Caki2 (cell line): ENCODE results near the gene DOK7. TPM values are rescaled to one million over a fixed set of nuclear protein-coding genes. Genes with fewer than 3 reads are reported as not detected.
"Not testable (repeated sequence)": the region's sequence is repeated elsewhere in the genome, so short reads cannot be mapped to it uniquely, and the experiment has no call there.

Experiments
- DNase-seq: peaks from one replicate; pipeline ENCODE4 v3.0.0-alpha.2; 2015; ENCODE audit warnings: low read depth
- in situ Hi-C: cut with HindIII; loops from 2 replicates; pipeline ENCODE4 v1.10.0; 2016; ENCODE audit warnings: low sequenced_read_pairs, low pct_unique_long_range_greater_than_20kb, mixed read lengths
- total RNA-seq: library from RNA; depleted of rRNA; stranded (reverse); fragments of >200 nt; shearing (Covaris generic); gene quantifications from 2 replicates; pipeline ENCODE4 v1.2.3, GENCODE V29; 2014; ENCODE audit warnings: low replicate concordance

DOK7 gene
- total RNA-seq, 1 experiment from 2014 or later: 19.8 TPM

- DNase-seq: no peak
- in situ Hi-C loops: no loop called here
Observed at GRCh38 chr4:3505231-3505630, 42.1 kb downstream of the DOK7 start.

DNA sequence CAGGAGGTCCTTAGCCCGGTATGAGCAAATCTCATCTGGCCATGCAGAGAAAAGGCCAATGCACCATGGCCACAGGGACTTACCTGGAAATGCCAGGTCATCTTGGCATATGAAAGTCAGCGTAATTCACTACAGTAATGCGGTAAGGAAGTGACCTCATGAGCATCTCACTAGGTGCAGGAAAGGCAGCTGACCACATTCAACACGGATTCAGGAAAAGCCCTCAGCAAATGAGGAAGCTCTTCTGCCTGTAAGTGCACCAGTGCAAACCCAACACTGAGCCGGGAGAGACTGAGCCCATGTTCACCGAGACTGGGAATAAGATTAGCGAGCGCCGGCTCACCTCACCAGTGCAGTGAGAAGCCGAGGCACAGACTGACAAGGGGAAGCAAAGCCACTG lies 45.4 kb downstream of the DOK7 start:
- in situ Hi-C loops: no loop called here
- DNase-seq: no peak

DNA sequence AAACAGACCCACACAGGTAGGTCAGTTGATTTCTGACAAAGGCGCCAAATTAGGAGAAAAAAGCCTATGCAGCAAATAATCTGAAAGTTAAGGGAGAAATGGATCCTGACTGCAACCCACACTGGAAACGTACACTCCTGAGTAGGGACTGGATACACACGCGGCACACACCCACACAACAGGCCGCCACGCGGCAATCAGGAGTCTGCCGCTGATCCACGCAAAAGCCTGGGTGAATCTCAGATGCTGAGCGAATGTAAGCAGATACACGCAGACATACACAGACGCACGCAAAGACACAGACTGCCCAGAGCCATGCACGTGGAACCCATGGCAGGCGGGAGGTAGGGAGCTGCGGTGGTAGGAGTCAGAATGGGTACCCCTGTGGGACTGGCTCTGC lies 47.4 kb downstream of the DOK7 start:
- in situ Hi-C loops: no loop called here
- DNase-seq: no peak

DNA sequence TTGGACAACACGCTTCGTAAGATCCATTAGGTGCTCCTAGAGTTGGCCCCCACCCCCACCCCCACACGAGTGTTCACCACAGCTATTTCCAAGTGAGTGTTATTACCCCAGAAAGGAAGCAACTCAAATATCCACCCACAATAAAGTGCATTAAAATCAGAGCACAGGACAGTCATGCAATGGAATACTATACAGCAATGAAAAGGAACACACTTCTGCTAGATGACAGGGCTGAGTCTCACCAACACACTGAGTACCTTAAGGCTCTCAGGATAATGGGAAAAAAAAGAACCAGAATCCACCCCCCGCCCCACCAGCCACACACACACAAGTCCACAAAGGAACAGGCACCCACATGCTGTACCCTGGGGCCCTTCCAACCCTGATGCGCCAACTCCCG lies 48.1 kb downstream of the DOK7 start:
- in situ Hi-C loops: no loop called here
- no peak for DNase-seq

- in situ Hi-C loops, DNase-seq: not testable (repeated sequence)
Observed at GRCh38 chr4:3511601-3512000, 48.5 kb downstream of the DOK7 start.

- in situ Hi-C loops: no loop called here
- DNase-seq: no peak
Observed at GRCh38 chr4:3512279-3512678, 49.2 kb downstream of the DOK7 start.

- in situ Hi-C loops: no loop called here
- DNase-seq: no peak
Observed at GRCh38 chr4:3512719-3513118, 49.6 kb downstream of the DOK7 start.

DNA sequence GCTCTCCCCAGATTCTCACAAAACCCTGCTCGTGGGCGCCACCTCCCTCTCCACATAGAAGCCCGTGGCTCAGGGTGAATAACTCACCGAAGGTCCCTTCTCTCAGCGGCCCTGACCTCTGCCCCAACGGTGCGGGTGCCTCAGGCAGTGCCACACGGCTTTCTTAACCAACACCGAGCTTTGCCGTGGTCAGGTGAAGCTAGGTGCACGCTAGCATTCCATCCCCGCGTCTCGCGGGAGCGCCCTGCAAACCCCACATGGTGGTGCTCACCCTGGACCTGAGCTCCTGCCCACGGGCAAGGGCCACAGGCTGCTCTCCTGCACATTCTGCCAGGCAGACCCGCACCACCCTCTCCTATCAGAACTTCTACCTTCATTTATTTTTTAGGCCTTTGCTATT lies 50.7 kb downstream of the DOK7 start:
- in situ Hi-C loops: no loop called here
- DNase-seq: no peak

- DNase-seq: no peak
- in situ Hi-C loops: no loop called here
Observed at GRCh38 chr4:3514221-3514780, 51.2 kb downstream of the DOK7 start.

DNA sequence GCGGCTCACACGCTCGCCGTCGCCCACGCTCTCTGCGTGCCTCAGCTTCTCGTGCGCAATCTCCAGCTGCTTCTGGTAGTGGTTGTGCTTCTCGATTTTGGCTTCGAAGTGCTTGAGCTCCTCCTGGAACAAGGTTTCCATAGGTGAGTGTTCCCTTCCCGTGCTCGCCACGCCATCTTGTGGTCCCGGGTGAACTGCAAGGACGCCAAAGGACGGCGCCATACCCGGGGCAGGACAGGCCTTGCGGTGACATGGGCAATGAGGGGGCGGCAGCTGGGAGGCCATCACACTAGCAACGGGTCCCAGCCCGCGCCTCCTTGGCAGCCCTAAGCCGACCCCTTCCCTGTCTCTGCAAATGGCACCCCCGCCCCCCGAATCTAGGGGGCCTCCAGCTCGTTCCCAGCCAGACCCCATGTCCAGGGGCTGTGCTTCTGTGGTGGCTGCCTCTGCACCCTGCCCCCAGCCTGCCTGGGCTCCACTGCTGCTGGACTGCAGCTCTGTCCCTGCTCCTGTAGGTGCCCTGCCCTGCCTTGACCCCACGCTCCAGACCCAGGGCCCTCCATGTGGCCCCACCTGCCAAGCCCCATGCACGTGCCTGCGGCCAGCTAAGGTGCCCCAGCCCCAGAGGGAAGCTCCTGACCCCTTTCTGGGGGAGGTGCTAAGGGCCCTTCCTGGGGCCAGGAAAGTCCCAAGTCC lies 51.8 kb downstream of the DOK7 start:
- in situ Hi-C loops: no loop called here
- DNase-seq: no peak

DNA sequence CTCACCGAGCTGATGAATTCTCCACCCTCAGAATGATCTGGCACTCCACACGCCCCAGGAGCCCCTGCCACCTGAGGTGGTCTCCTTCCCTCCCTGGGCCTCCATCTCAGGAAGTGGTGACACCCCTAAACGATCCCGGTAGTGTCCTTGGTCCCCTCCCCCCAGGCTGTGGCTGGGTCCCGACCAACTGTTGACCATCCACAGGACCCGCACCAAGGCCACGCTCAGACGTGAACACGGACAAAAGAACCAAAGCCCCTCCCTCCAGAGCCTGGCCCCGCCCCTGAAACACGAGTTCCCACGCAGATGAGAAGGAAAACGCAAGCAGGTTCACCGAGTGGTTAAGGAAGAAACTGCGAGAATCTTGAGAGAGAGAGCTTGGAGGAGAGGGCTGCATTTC lies 52.5 kb downstream of the DOK7 start:
- in situ Hi-C loops: no loop called here
- no peak for DNase-seq

- no peak for DNase-seq
- in situ Hi-C loops: no loop called here
Observed at GRCh38 chr4:3516061-3516835, 53.1 kb downstream of the DOK7 start.

DNA sequence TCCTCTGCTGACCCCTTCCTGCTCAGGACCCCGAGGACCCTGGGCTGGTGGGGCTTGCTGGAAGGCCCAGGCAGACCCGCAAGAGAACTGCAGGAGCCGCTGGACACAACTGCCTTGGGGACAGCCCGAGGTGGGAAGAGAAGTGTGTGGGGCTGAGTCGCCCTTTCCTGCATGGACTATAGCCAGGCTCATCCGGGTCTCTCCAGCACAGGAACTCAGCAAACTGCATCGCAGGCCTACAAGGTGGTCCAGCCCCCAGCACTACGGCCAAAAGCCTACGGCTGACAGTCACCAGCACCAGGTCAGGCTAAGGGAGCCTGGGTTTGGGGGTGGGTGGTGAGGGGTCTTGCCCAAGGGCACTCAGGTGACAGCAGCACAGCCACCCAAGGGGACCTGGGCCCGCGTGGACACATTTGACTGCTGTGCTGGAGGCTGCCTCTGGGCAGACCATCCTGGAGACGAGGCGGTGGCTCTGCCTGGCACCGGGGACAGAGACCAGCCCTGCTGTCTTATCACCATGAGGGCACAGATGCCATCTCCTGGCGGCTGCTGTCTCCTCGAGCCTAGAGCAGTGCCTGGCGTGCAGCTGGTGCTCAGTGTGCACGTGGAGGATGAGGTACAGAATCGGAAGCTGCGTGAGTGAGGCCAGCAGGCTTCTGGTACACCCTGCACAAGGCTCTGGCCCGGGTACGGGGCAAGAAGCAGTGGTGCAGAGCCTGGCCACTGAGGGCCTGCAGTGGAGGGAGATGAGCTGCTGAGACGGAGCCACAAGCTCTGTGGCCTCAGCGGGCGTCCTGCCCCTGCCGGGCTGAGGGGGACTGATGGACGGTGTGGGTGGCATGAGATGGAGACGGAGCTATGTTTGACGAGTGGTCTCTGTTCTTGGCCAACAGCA lies 54.0 kb downstream of the DOK7 start:
- no peak for DNase-seq

DNA sequence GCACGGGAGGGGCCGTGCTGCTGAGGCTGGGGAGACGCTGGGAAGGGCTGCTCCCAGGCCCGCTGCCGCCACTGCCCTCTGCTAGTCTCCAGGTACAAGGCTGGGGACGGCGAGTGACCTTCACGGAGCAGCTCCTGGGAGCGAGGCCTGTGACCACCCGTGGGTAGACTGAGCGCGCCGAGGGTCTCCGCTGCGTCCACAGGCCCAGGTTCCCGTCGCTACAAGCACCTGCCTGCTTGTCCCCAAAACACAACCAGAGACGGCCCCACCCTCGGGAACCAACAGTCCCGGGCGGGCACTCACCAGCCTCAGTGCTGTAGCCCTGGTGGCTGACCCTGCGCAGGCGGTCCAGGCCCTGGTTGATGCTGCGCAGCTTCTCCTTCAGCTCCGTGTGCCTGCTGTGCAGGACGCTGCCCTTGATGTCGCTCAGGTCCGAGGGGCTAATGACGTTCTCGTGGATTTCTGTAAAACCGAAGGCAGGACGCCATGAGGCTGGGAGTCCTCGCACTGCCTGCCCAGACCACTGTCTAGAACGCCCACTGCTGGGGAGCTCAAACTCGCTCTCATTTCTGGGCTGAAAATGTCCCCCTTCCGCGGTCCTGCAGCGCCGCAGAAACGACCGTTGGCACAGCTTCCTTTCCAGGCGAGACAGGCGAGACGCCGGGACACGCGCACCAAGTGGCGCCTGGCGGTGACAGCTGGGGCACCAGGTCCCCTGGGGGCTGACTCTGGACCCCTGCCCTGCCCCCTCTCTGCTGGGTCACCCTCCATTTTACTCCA lies 54.8 kb downstream of the DOK7 start:
- no peak for DNase-seq
- in situ Hi-C loops: no loop called here

More for the DNA sequence above, 54.0 kb downstream of the DOK7 start:
- in situ Hi-C loops: no loop called here

DNA sequence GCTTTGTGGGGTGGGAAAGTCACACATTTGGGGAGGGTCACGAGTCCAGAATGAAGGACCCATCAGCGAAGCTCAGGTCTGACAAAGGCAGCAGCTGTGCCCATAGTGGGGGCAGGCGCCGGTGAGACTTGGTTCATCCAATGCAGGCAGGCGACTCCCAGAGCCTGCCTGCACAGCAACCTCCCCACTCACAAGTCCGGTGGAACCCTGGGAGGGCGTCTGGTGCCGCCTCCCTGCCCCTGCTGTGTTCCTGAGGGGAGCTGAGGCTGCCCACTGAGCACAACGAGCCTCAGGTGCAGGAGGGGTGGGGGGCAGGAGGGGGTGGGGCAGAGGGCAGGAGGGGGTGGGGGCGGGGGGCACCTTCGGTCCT lies 55.4 kb downstream of the DOK7 start:
- in situ Hi-C loops: no loop called here
- DNase-seq: no peak

DNA sequence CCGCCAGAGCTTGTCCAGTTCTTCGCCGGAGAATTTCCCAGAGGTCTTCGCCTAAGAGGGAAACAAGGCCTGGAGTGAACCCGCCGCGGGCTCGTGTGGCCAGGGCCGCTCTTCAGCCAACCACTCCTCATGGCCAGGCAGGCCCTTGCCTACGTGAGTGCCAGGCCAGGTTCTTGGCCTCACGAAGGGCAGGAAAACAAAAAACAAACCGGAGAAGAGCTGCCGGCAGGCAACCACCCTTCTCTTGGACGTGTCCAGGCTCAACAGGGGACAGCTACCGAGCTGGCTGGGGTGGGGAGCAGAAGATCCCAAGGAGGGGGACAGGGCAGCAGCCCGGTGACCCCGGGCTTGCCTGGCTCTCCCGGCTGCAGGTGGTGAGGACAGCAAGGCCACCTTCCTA lies 55.8 kb downstream of the DOK7 start:
- DNase-seq: no peak
- in situ Hi-C loops: no loop called here

GRCh38 chr4:3519468-3520264 lies 56.6 kb downstream of the DOK7 start:
- no peak for DNase-seq
- in situ Hi-C loops: no loop called here
